D721Med (cell line): ENCODE data around the gene COLQ.
"Not testable (repeated sequence)": the region's sequence is repeated elsewhere in the genome, so short reads cannot be mapped to it uniquely, and the experiment has no call there.

ENCODE experiments used
- DNase-seq: peaks from one replicate; pipeline ENCODE4 v3.0.0; 2011; ENCODE audit warnings: low spot score; ENCODE audit not compliant: insufficient read length
- FAIRE-seq: peaks from 2 replicates; lab custom pipeline; 2011; peaks lifted over from hg19 to GRCh38; lab: Jason Lieb, UNC
- CTCF ChIP-seq: IDR thresholded peaks from 2 replicates; pipeline ENCODE4 v1.5.1; 2012; ENCODE audit warnings: mild to moderate bottlenecking, control low read depth; ENCODE audit not compliant: insufficient read depth; ENCODE audit errors: missing control alignments

The COLQ gene

DNA sequence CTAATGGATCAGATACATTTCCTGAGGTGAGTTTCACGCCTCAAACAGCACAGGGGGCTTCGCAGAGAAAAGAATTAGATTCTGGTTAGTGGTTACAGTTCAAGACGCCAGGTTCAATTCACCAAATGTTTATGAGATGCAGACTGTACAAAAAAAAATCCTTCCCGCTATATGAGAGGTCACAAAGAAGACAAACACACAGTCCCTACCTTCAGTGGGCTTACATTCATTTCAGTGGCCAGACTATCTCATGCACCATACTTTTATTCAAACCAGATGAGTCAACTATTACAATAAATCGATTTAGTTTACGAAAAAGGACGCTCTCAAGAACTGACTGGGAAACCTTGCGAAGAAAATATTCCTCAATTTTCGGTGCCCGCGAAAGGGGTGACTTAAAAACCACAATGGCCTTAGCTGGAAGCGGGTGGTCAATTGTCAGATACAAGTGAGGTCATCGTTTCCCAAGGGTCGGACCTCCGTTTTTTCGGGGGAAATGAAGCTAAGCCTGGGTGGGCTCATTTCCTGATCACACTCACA is 94.9 kb downstream of the COLQ start:
- no peak for DNase-seq
- FAIRE-seq = no peak
- no peak for TF ChIP-seq CTCF

- DNase-seq = no peak
- FAIRE-seq = no peak
- TF ChIP-seq CTCF = no peak
Measured at GRCh38 chr3:15420871-15421270, 100.6 kb downstream of the COLQ start.

DNA sequence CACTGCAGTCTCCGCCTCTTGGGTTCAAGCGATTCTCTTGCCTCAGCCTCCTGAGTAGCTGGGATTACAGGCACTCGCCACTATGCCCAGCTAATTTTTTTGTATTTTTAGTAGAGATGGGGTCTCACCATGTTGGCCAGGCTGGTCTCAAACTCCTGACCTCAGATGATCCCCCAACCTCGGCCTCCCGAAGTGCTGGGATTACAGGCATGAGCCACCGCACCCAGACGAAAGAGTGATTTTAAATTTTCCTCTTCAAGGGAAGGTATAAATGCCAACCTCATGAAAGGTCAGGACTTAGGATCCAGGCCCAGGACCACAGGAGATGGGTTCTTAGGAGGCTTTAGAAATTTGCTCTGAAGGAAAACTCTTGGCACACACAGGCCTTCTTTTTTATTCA is 110.5 kb downstream of the COLQ start:
- not testable (repeated sequence) for FAIRE-seq, DNase-seq

DNA sequence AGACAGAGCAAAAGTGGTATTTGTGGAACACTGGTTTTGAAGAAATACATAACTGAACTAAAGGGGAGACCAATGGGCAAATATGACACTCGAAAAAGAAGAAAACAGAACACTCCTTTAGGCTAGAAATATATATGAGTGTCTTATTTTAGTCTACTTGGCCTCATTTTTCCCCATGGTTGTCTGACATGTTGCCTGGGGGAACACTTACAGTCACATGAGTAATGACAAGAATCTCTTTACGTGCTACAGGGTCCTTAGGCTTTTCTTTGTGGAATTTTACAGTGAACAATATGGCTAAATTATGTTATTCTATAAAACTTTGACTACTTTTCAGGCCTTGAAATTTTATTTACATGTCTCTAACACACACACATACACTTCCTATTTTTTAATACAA is 111.7 kb downstream of the COLQ start:
- FAIRE-seq = no peak
- DNase-seq = no peak
- TF ChIP-seq CTCF = no peak

DNA sequence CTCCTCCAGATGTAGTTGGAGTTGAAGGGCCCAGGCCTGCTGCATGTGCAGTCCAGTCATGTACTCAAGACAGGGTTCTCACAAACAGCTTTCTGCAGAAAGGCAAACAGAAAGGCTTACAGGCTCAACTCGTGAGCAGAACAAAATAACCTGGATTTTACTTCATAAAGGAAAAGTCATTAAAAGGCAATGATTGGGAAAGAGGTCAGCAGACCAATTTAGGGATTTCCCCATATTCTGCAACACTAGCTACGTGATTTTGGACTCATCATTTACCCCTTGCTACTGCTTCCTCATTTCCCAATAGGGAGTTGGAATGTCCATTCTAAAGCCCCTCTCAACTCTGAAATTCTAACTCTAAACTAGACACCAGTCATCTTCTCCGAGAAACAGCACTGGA is 112.3 kb downstream of the COLQ start:
- TF ChIP-seq CTCF = no peak
- no peak for DNase-seq
- FAIRE-seq = no peak

GRCh38 chr3:15405448-15406050 is 116.0 kb downstream of the COLQ start:
- DNase-seq = no peak
- FAIRE-seq = no peak
- peak; percentile 66 for TF ChIP-seq CTCF

GRCh38 chr3:15404767-15405166 is 116.7 kb downstream of the COLQ start:
- no peak for TF ChIP-seq CTCF
- DNase-seq (no peak), FAIRE-seq (no peak)
